Hematopoietic multipotent progenitor cell treated with erythropoietin and hydrocortisone succinate and interleukin-3 and kit ligand, for 15 days (in vitro differentiated cells): ENCODE measurements around the gene TSBP1.
A peak's percentile ranks its signal among the peaks of the same experiment; 100 is the strongest.

ENCODE experiments used
- DNase-seq: peaks from one replicate; pipeline ENCODE4 v3.0.0-alpha.2; 2015; ENCODE audit warnings: low spot score

Gene TSBP1

GRCh38 chr6:32371803-32372202, at the start of gene TSBP1:
TSS of gene TSBP1 (minus strand) at chr6:32371903. CDS start at chr6:32371706, 197 bp downstream.
- DNase-seq = no peak

- no peak for DNase-seq
These were observed 44.3 kb upstream of the TSBP1 start for GRCh38 chr6:32416036-32416435.

GRCh38 chr6:32415521-32416019, 43.9 kb upstream of the TSBP1 start:
- DNase-seq = peak; percentile 58

DNA sequence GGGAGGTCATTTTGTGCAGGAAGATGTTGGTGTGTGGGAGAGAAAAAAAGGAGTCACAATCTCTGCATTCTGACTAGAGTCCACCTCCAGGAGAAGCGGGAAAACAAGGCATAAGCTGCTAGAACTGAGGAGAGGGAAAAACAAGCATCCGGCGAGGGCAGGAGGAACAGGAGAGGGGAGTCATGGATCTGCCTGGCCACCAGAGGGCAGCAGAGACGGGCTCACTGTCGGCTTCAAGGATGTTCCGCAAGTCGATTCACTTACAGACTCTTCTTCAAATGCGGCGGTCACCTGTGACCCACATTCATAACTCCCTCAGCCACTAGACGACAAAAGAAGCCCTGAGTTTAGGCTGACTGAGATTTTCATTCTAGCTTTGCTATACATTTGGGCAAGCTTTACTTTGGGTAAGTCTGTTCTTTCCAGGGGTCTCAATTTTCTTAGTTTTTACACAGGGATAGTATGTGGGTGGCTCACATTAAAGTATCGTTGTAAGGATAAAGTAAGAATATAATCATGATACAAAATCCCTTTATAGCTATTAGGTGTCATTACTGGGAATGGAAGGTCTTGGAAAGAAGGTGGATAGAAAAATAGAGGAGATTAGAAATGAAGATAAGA, 41.8 kb upstream of the TSBP1 start:
- peak; percentile 68 for DNase-seq

DNA sequence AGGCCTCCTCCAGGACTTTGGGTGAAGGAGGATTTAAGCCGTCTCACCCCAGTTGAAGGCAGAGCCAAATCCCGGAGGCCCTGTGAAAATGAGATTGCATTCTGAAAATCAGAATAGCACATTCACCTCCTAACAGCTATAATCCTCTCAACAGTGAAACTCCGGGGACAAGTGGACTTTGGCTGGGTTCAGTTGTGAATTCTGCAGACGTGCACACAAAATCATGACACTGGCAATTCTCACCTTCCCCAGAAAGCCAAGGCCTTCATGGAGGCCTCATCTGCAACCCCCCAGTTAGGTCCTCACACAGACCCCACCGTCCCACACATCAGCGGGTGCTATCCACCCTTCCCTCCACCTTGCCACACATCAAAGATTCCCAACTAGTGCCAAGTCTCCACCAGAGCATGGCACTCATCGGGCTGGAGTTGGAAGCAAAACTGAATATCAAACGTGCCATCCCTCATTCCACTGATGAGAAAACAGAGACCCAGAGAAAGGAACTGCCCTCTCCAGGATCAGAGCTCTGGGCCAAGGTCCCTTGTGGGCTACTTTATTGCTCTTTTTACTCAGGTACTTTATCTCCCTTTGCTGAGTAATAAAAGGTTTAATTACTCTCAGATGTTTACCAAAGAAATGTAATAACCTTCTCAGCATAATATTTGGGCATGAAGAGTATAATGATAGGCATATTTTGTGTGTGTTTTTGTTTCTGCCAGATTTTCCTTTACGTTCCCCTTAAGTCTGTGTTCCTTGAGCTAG, 40.0 kb upstream of the TSBP1 start:
- no peak for DNase-seq

- no peak for DNase-seq
These were observed 39.2 kb upstream of the TSBP1 start for GRCh38 chr6:32410906-32411305.

DNA sequence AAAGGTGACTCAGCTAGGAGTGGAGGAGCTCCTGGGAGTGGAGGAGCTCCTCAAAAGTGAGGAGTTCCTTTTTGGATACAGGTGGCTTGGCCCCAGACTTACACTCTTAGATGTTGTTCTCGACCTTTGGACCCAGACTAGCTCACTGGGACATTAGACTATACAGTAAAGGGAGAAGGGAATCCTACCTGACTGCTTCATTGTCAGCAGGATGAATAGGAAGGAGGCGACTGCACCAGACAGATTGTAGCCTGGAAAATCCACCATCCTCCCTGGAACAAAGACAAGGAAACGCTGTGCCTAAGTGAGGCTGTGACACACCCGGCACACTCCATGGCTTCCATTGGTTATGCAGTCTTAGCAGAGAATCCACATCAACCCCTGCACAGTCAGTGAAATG, 35.2 kb upstream of the TSBP1 start, which contains the start of gene BTNL2:
BTNL2 (minus strand) TSS at position 325 of the 400 bp plus-strand sequence; CDS start at position 267, 58 bp downstream.
- no peak for DNase-seq

- DNase-seq = no peak
These were observed 34.5 kb upstream of the TSBP1 start for GRCh38 chr6:32406197-32406596.

- no peak for DNase-seq
These were observed 34.0 kb upstream of the TSBP1 start for GRCh38 chr6:32405656-32406055.

DNA sequence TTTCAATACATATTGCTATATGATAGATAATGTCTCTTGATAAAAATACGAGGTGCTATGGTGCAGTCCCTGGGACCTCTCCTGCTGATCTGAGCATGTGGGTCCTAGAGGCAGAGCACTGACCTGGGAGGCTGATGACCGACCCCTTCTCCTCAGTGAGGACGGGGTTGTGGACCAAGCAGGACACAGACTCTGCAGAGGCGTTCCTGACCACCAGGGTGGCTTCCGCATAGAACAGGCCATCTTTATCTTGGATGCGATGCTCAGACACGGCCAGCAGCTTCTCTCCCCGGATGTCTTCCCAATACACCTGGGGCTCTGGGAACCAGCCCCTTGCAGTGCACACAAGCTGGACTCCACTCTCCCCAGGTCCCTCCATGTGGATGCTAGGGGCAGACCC, 31.1 kb upstream of the TSBP1 start:
- DNase-seq = no peak

GRCh38 chr6:32401284-32401963, 29.7 kb upstream of the TSBP1 start:
- no peak for DNase-seq

GRCh38 chr6:32397252-32397920, 25.7 kb upstream of the TSBP1 start:
- no peak for DNase-seq

GRCh38 chr6:32396028-32396427, 24.3 kb upstream of the TSBP1 start:
- DNase-seq = no peak

DNA sequence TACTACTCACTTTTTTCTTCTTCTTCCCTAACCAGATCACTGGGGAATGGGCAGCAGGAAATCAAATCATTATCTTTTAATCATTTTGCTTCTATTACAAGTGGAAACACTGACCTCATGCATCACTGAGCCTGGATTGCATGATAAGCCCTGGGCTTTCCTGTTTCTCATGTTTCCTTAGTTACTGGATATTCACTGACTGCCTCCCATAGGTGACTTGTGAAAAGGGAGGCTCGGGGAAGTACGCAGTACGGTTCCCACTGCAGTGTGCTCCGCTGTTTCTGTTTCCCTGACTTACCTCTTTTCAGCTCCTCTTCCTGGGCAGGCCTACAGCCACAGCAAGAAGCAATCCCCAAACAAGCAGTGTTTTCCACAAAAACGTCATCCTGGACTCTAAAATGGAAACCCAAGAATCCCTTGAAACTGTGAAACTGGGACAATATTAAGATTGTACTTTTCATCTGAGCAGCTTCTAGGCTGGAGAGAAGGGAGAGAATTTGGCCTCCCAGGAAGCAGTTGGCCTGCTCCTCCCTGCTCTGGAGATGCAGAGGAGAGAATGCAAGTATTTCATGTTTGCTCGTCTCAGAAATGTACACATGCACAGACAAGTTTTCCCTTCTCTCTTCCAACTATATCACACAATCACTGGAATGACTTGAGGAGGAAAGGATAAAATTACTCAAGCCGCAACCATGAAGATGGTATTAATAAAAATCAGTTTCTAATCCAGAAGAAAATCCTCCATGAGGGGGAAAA, 22.1 kb upstream of the TSBP1 start:
- no peak for DNase-seq

DNA sequence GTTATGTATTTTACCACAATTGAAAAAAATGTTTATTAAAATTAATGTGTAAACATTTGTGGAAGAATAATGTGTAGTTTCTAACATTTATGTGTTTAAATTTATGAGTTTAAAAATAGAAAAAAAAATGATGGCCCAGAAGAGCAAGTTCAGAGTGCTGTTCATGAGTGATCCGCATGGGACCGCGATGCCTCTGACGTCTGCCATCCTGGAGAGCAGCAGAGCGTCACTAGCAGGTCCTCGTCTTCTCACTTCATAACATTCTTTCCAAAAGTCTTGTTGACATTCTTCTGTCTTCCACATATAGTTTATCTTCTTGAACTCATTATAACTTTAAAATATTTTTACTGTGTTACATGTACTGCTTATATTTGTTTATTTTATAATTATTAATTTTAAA, 19.8 kb upstream of the TSBP1 start:
- no peak for DNase-seq

GRCh38 chr6:32387589-32388340, 16.1 kb upstream of the TSBP1 start:
- no peak for DNase-seq

DNA sequence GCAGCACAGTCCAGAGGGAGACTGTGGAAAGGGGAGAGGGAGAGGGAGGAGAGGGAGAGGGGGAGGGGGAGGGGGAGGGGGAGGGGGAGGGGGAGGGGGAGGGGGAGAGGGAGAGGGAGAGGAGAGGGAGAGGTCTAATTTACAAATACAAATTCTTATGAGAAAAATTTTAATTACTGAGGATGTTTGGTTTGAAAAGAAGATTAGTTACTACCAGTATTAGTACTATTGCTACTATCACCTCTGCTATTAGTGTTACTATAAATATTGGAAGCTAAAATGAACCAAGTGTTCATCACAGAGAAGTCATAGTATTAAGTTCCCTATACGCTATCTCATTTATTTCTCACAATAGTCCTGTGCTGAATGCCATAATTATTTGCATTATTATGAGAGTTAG, 14.3 kb upstream of the TSBP1 start:
- DNase-seq = no peak

- no peak for DNase-seq
These were observed 11.2 kb upstream of the TSBP1 start for GRCh38 chr6:32382757-32383420.

- no peak for DNase-seq
These were observed 7.8 kb upstream of the TSBP1 start for GRCh38 chr6:32379545-32379944.
